ENCODE measurements around the gene DOK1.

Gene DOK1

GRCh38 chr2:74582184-74582583 is 27.7 kb downstream of the DOK1 start:
- Mint-ChIP-seq H3K27me3 (ENCODE audit: low read depth) (no peaks in the 10 kb centered on the region), H3K36me3 (ENCODE audit: low read depth) (peaks cover 2% of the 10 kb centered on the region), H3K27ac (no peak overlapping the region), H3K4me1 (ENCODE audit: low read depth) (peaks cover 41% of the 10 kb centered on the region), H3K4me3 (no peak overlapping the region), H3K9me3 (no peaks in the 10 kb centered on the region)

- Mint-ChIP-seq H3K27me3 (ENCODE audit: low read depth) (no peaks in the 10 kb centered on the region), H3K27ac (no peak overlapping the region), H3K4me3 (no peak overlapping the region), H3K4me1 (ENCODE audit: low read depth) (peaks cover 35% of the 10 kb centered on the region), H3K36me3 (ENCODE audit: low read depth) (no peaks in the 10 kb centered on the region), H3K9me3 (no peaks in the 10 kb centered on the region)
Observed at GRCh38 chr2:74583504-74583903, 29.0 kb downstream of the DOK1 start.

GRCh38 chr2:74584088-74584645 is 29.6 kb downstream of the DOK1 start:
- Mint-ChIP-seq H3K9me3 (no peaks in the 10 kb centered on the region), H3K36me3 (ENCODE audit: low read depth) (no peaks in the 10 kb centered on the region), H3K27ac (peak overlapping the region; percentile 79), H3K27me3 (ENCODE audit: low read depth) (no peaks in the 10 kb centered on the region), H3K4me3 (peak overlapping the region; percentile 52), H3K4me1 (ENCODE audit: low read depth) (peaks cover 31% of the 10 kb centered on the region)

GRCh38 chr2:74585406-74586185 is 31.1 kb downstream of the DOK1 start:
- peak overlapping the region; percentile 82 for H3K27ac Mint-ChIP-seq

GRCh38 chr2:74587664-74588277 is 33.3 kb downstream of the DOK1 start:
- peak overlapping the region; percentile 24 for H3K27ac Mint-ChIP-seq

More at GRCh38 chr2:74585406-74586185, 31.1 kb downstream of the DOK1 start:
- H3K36me3 Mint-ChIP-seq (ENCODE audit: low read depth), result no peaks in the 10 kb centered on the region
- H3K27me3 Mint-ChIP-seq (ENCODE audit: low read depth), result peaks cover 5% of the 10 kb centered on the region
- H3K4me3 Mint-ChIP-seq, result peak overlapping the region; percentile 50
- H3K4me1 Mint-ChIP-seq (ENCODE audit: low read depth), result peaks cover 31% of the 10 kb centered on the region
- no peaks in the 10 kb centered on the region for H3K9me3 Mint-ChIP-seq

GRCh38 chr2:74588664-74589063 is 34.1 kb downstream of the DOK1 start:
- H3K27ac Mint-ChIP-seq, result no peak overlapping the region
- H3K27me3 Mint-ChIP-seq (ENCODE audit: low read depth), result peaks cover 21% of the 10 kb centered on the region
- no peak overlapping the region for H3K4me3 Mint-ChIP-seq
- peaks cover 27% of the 10 kb centered on the region for H3K4me1 Mint-ChIP-seq (ENCODE audit: low read depth)
- H3K36me3 Mint-ChIP-seq (ENCODE audit: low read depth), result no peaks in the 10 kb centered on the region
- H3K9me3 Mint-ChIP-seq, result no peaks in the 10 kb centered on the region

More at GRCh38 chr2:74587664-74588277, 33.3 kb downstream of the DOK1 start:
- Mint-ChIP-seq H3K4me3 (no peak overlapping the region), H3K36me3 (ENCODE audit: low read depth) (no peaks in the 10 kb centered on the region), H3K9me3 (no peaks in the 10 kb centered on the region), H3K27me3 (ENCODE audit: low read depth) (peaks cover 15% of the 10 kb centered on the region), H3K4me1 (ENCODE audit: low read depth) (peaks cover 31% of the 10 kb centered on the region)

GRCh38 chr2:74593826-74594772 is 39.6 kb downstream of the DOK1 start:
- Mint-ChIP-seq H3K4me1 (ENCODE audit: low read depth) (no peaks in the 10 kb centered on the region), H3K36me3 (ENCODE audit: low read depth) (no peaks in the 10 kb centered on the region), H3K27ac (no peak overlapping the region), H3K27me3 (ENCODE audit: low read depth) (peaks cover 56% of the 10 kb centered on the region), H3K4me3 (no peak overlapping the region), H3K9me3 (no peaks in the 10 kb centered on the region)

- H3K27me3 Mint-ChIP-seq (ENCODE audit: low read depth), result peaks cover 58% of the 10 kb centered on the region
- H3K9me3 Mint-ChIP-seq, result no peaks in the 10 kb centered on the region
- no peak overlapping the region for H3K4me3 Mint-ChIP-seq
- H3K27ac Mint-ChIP-seq, result no peak overlapping the region
- no peaks in the 10 kb centered on the region for H3K36me3 Mint-ChIP-seq (ENCODE audit: low read depth)
- no peaks in the 10 kb centered on the region for H3K4me1 Mint-ChIP-seq (ENCODE audit: low read depth)
Observed at GRCh38 chr2:74596584-74596983, 42.1 kb downstream of the DOK1 start.

GRCh38 chr2:74597410-74597809 is 42.9 kb downstream of the DOK1 start:
- Mint-ChIP-seq H3K27me3 (ENCODE audit: low read depth) (peaks cover 60% of the 10 kb centered on the region), H3K27ac (no peak overlapping the region), H3K4me1 (ENCODE audit: low read depth) (no peaks in the 10 kb centered on the region), H3K9me3 (no peaks in the 10 kb centered on the region), H3K4me3 (no peak overlapping the region), H3K36me3 (ENCODE audit: low read depth) (no peaks in the 10 kb centered on the region)

GRCh38 chr2:74599676-74600075 is 45.2 kb downstream of the DOK1 start:
- H3K27ac Mint-ChIP-seq, result no peak overlapping the region
- H3K4me1 Mint-ChIP-seq (ENCODE audit: low read depth), result peaks cover 10% of the 10 kb centered on the region
- H3K9me3 Mint-ChIP-seq, result no peaks in the 10 kb centered on the region
- peaks cover 64% of the 10 kb centered on the region for H3K27me3 Mint-ChIP-seq (ENCODE audit: low read depth)
- H3K4me3 Mint-ChIP-seq, result no peak overlapping the region
- no peaks in the 10 kb centered on the region for H3K36me3 Mint-ChIP-seq (ENCODE audit: low read depth)

GRCh38 chr2:74602586-74603281 is 48.2 kb downstream of the DOK1 start:
- Mint-ChIP-seq H3K36me3 (ENCODE audit: low read depth) (no peaks in the 10 kb centered on the region), H3K27me3 (ENCODE audit: low read depth) (peaks cover 45% of the 10 kb centered on the region), H3K9me3 (no peaks in the 10 kb centered on the region), H3K4me3 (no peak overlapping the region), H3K4me1 (ENCODE audit: low read depth) (peaks cover 10% of the 10 kb centered on the region), H3K27ac (no peak overlapping the region)

- no peaks in the 10 kb centered on the region for H3K9me3 Mint-ChIP-seq
Observed at GRCh38 chr2:74603282-74604000, 48.9 kb downstream of the DOK1 start.

GRCh38 chr2:74606927-74607326 is 52.4 kb downstream of the DOK1 start:
- no peak overlapping the region for H3K27ac Mint-ChIP-seq
- H3K36me3 Mint-ChIP-seq (ENCODE audit: low read depth), result no peaks in the 10 kb centered on the region
- H3K9me3 Mint-ChIP-seq, result no peaks in the 10 kb centered on the region
- H3K4me3 Mint-ChIP-seq, result no peak overlapping the region
- H3K4me1 Mint-ChIP-seq (ENCODE audit: low read depth), result peaks cover 10% of the 10 kb centered on the region
- peaks cover 52% of the 10 kb centered on the region for H3K27me3 Mint-ChIP-seq (ENCODE audit: low read depth)

More at GRCh38 chr2:74603282-74604000, 48.9 kb downstream of the DOK1 start:
- Mint-ChIP-seq H3K4me1 (ENCODE audit: low read depth) (peaks cover 10% of the 10 kb centered on the region), H3K36me3 (ENCODE audit: low read depth) (no peaks in the 10 kb centered on the region), H3K4me3 (no peak overlapping the region), H3K27me3 (ENCODE audit: low read depth) (peaks cover 44% of the 10 kb centered on the region), H3K27ac (no peak overlapping the region)
